ENCODE data around the gene GALNT10.

GALNT10 gene

GRCh38 chr5:154408811-154409210, 218.3 kb downstream of the GALNT10 start:
- Histone ChIP-seq H2BK120ac (ENCODE audit: insufficient read depth, low read length, poor library complexity) (no peak overlapping the region), H3K79me1 (ENCODE audit: low read length) (peaks cover 3% of the 10 kb centered on the region), H3K27ac (ENCODE audit: low read depth, low read length) (no peak overlapping the region), H3K36me3 (ENCODE audit: control insufficient read depth in 1 of 2, insufficient read depth in 2 of 2, low read length in 2 of 2) (peaks cover 42% of the 10 kb centered on the region in 2 experiments), H3K4ac (ENCODE audit: low read depth, low read length) (no peak overlapping the region), H3K4me1 (ENCODE audit: control insufficient read depth in 1 of 2, insufficient read depth in 2 of 2, low read length in 2 of 2) (peaks cover 3 to 8% of the 10 kb centered on the region in 2 experiments), H4K8ac (ENCODE audit: low read depth, low read length) (no peak overlapping the region), H3K27me3 (ENCODE audit: insufficient read depth, low read length) (no peaks in the 10 kb centered on the region), H2AFZ (ENCODE audit: insufficient read depth, low read length, poor library complexity) (no peak overlapping the region), H3K9ac (ENCODE audit: low read length) (no peak overlapping the region), H3K14ac (ENCODE audit: low read length) (no peak overlapping the region), H2BK12ac (ENCODE audit: low read length) (no peak overlapping the region), H4K12ac (ENCODE audit: low read depth, low read length) (no peak overlapping the region), H2AK5ac (ENCODE audit: low read length) (no peak overlapping the region), H3K18ac (ENCODE audit: low read length) (no peak overlapping the region), H3K4me2 (ENCODE audit: low read length) (no peak overlapping the region), H3K4me3 (ENCODE audit: low read depth, low read length) (no peak overlapping the region), H3K79me2 (ENCODE audit: control insufficient read depth, insufficient read depth, low read length, poor library complexity) (no peaks in the 10 kb centered on the region), H4K91ac (ENCODE audit: low read depth, low read length) (no peak overlapping the region), H2BK5ac (ENCODE audit: low read depth, low read length, poor library complexity) (no peak overlapping the region), H3K23ac (ENCODE audit: low read length) (no peak overlapping the region), H3K9me3 (ENCODE audit: insufficient read depth, low read depth, low read length) (no peaks in the 10 kb centered on the region)
- WGBS (ENCODE audit: extremely low coverage, insufficient coverage, insufficient read length) = no CpG with 5 or more reads among the region's 6 CpGs
- no peak for DNase-seq

GRCh38 chr5:154409230-154409840, 218.8 kb downstream of the GALNT10 start:
- no peak overlapping the region for H3K4me3 ChIP-seq (ENCODE audit: low read depth, low read length)
- H4K8ac ChIP-seq (ENCODE audit: low read depth, low read length) = no peak overlapping the region

GRCh38 chr5:154410008-154410407, 219.5 kb downstream of the GALNT10 start:
- H3K27me3 ChIP-seq (ENCODE audit: insufficient read depth, low read length) = no peaks in the 10 kb centered on the region
- no peak overlapping the region for H3K14ac ChIP-seq (ENCODE audit: low read length)
- H2BK120ac ChIP-seq (ENCODE audit: insufficient read depth, low read length, poor library complexity) = no peak overlapping the region
- H2AK5ac ChIP-seq (ENCODE audit: low read length) = no peak overlapping the region
- H3K4me1 ChIP-seq (ENCODE audit: control insufficient read depth in 1 of 2, insufficient read depth in 2 of 2, low read length in 2 of 2) = peaks cover under 1 to 4% of the 10 kb centered on the region in 2 experiments
- no peak overlapping the region for H2BK12ac ChIP-seq (ENCODE audit: low read length)
- H3K23ac ChIP-seq (ENCODE audit: low read length) = no peak overlapping the region
- H3K4me3 ChIP-seq (ENCODE audit: low read depth, low read length) = no peak overlapping the region
- no peak overlapping the region for H4K91ac ChIP-seq (ENCODE audit: low read depth, low read length)
- peaks cover under 1% of the 10 kb centered on the region for H3K79me1 ChIP-seq (ENCODE audit: low read length)
- H3K18ac ChIP-seq (ENCODE audit: low read length) = no peak overlapping the region
- no peak overlapping the region for H3K4me2 ChIP-seq (ENCODE audit: low read length)
- no peak overlapping the region for H2AFZ ChIP-seq (ENCODE audit: insufficient read depth, low read length, poor library complexity)
- no peak overlapping the region for H3K4ac ChIP-seq (ENCODE audit: low read depth, low read length)
- H3K27ac ChIP-seq (ENCODE audit: low read depth, low read length) = no peak overlapping the region
- H2BK5ac ChIP-seq (ENCODE audit: low read depth, low read length, poor library complexity) = no peak overlapping the region
- H4K12ac ChIP-seq (ENCODE audit: low read depth, low read length) = no peak overlapping the region
- H3K9ac ChIP-seq (ENCODE audit: low read length) = no peak overlapping the region
- no peak overlapping the region for H4K8ac ChIP-seq (ENCODE audit: low read depth, low read length)
- H3K36me3 ChIP-seq (ENCODE audit: control insufficient read depth in 1 of 2, insufficient read depth in 2 of 2, low read length in 2 of 2) = peaks cover 41 to 44% of the 10 kb centered on the region in 2 experiments
- H3K9me3 ChIP-seq (ENCODE audit: insufficient read depth, low read depth, low read length) = no peaks in the 10 kb centered on the region
- DNase-seq = no peak
- H3K79me2 ChIP-seq (ENCODE audit: control insufficient read depth, insufficient read depth, low read length, poor library complexity) = no peaks in the 10 kb centered on the region

More at GRCh38 chr5:154409230-154409840, 218.8 kb downstream of the GALNT10 start:
- Histone ChIP-seq H2BK12ac (ENCODE audit: low read length) (no peak overlapping the region), H3K9ac (ENCODE audit: low read length) (no peak overlapping the region), H3K27ac (ENCODE audit: low read depth, low read length) (no peak overlapping the region), H3K27me3 (ENCODE audit: insufficient read depth, low read length) (no peaks in the 10 kb centered on the region), H2BK120ac (ENCODE audit: insufficient read depth, low read length, poor library complexity) (no peak overlapping the region), H3K14ac (ENCODE audit: low read length) (no peak overlapping the region), H3K23ac (ENCODE audit: low read length) (no peak overlapping the region), H3K79me2 (ENCODE audit: control insufficient read depth, insufficient read depth, low read length, poor library complexity) (no peaks in the 10 kb centered on the region), H3K18ac (ENCODE audit: low read length) (no peak overlapping the region), H3K36me3 (ENCODE audit: control insufficient read depth in 1 of 2, insufficient read depth in 2 of 2, low read length in 2 of 2) (peaks cover 38 to 44% of the 10 kb centered on the region in 2 experiments), H3K4me2 (ENCODE audit: low read length) (no peak overlapping the region), H2BK5ac (ENCODE audit: low read depth, low read length, poor library complexity) (no peak overlapping the region), H4K12ac (ENCODE audit: low read depth, low read length) (no peak overlapping the region), H2AFZ (ENCODE audit: insufficient read depth, low read length, poor library complexity) (no peak overlapping the region), H4K91ac (ENCODE audit: low read depth, low read length) (no peak overlapping the region), H2AK5ac (ENCODE audit: low read length) (no peak overlapping the region), H3K4me1 (ENCODE audit: control insufficient read depth in 1 of 2, insufficient read depth in 2 of 2, low read length in 2 of 2) (peaks cover 3 to 6% of the 10 kb centered on the region in 2 experiments), H3K79me1 (ENCODE audit: low read length) (peaks cover 3% of the 10 kb centered on the region), H3K9me3 (ENCODE audit: insufficient read depth, low read depth, low read length) (no peaks in the 10 kb centered on the region), H3K4ac (ENCODE audit: low read depth, low read length) (no peak overlapping the region)
- DNase-seq = no peak
- no CpG with 5 or more reads among the region's 15 CpGs for WGBS (ENCODE audit: extremely low coverage, insufficient coverage, insufficient read length)

- Histone ChIP-seq H3K4ac (ENCODE audit: low read depth, low read length) (no peak overlapping the region), H3K23ac (ENCODE audit: low read length) (no peak overlapping the region), H3K9me3 (ENCODE audit: insufficient read depth, low read depth, low read length) (no peaks in the 10 kb centered on the region), H3K79me2 (ENCODE audit: control insufficient read depth, insufficient read depth, low read length, poor library complexity) (no peaks in the 10 kb centered on the region), H3K9ac (ENCODE audit: low read length) (no peak overlapping the region), H3K4me1 (ENCODE audit: control insufficient read depth in 1 of 2, insufficient read depth in 2 of 2, low read length in 2 of 2) (no peaks in the 10 kb centered on the region), H3K27me3 (ENCODE audit: insufficient read depth, low read length) (no peaks in the 10 kb centered on the region), H3K14ac (ENCODE audit: low read length) (no peak overlapping the region), H3K4me3 (ENCODE audit: low read depth, low read length) (no peak overlapping the region), H2BK120ac (ENCODE audit: insufficient read depth, low read length, poor library complexity) (no peak overlapping the region), H2BK12ac (ENCODE audit: low read length) (no peak overlapping the region), H2BK5ac (ENCODE audit: low read depth, low read length, poor library complexity) (no peak overlapping the region), H3K27ac (ENCODE audit: low read depth, low read length) (no peak overlapping the region), H2AFZ (ENCODE audit: insufficient read depth, low read length, poor library complexity) (no peak overlapping the region), H2AK5ac (ENCODE audit: low read length) (no peak overlapping the region), H4K12ac (ENCODE audit: low read depth, low read length) (no peak overlapping the region), H4K8ac (ENCODE audit: low read depth, low read length) (no peak overlapping the region), H3K4me2 (ENCODE audit: low read length) (no peak overlapping the region), H3K36me3 (ENCODE audit: control insufficient read depth in 1 of 2, insufficient read depth in 2 of 2, low read length in 2 of 2) (peaks cover 44 to 46% of the 10 kb centered on the region in 2 experiments), H3K79me1 (ENCODE audit: low read length) (no peaks in the 10 kb centered on the region), H3K18ac (ENCODE audit: low read length) (no peak overlapping the region), H4K91ac (ENCODE audit: low read depth, low read length) (no peak overlapping the region)
- no CpG with 5 or more reads among the region's 6 CpGs for WGBS (ENCODE audit: extremely low coverage, insufficient coverage, insufficient read length)
- no peak for DNase-seq
These were observed 220.3 kb downstream of the GALNT10 start for GRCh38 chr5:154410786-154411185.
